GM18517 (cell line): ENCODE data around the gene PHACTR3.

Experiments
- ATAC-seq: cut with Tn5 transposase; IDR thresholded peaks from one replicate; pipeline ENCODE4 v1.9.1; 2021; ENCODE audit warnings: mild to moderate bottlenecking, moderate library complexity; ENCODE audit not compliant: unreplicated experiment

The PHACTR3 gene

DNA sequence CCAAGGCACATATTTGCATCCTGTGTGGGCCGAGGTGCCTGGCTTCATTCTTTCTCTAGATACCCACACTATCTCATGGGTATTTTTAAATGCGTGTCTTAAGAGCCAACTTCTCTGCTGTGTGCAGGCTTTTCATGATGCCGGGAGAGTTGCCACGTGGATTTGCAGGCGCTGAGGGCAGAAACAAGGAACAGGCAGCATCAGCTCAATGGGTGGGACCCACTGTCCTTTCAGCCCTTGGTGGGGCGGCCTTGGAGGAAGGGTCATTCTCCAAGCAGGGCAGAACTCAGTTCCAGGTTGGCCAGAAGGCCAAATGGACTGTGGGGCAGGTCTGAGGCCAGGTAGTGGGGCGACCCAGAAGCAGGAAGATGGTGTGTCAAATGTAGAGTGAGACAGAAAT, 84.7 kb downstream of the PHACTR3 start:
- ATAC-seq, result no peak

DNA sequence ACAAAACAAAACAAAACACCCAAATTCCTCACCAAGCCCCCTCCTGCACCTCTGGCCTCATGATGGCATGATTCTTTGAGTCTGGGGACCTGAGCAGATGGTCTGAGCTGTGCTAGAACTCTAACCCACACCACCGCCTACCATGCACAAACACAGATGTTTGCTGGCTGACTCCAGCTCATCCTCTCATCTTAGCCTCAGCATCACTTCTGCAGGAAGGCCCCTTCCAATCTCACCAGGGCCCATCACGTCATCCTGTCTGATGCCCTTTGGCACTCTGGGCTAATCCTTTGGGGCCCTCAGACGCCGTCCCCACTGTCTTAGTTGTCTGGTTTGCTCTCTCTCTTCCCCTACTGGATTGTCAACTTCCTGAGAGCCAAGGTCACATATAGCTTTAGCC, 85.8 kb downstream of the PHACTR3 start:
- ATAC-seq, result no peak

DNA sequence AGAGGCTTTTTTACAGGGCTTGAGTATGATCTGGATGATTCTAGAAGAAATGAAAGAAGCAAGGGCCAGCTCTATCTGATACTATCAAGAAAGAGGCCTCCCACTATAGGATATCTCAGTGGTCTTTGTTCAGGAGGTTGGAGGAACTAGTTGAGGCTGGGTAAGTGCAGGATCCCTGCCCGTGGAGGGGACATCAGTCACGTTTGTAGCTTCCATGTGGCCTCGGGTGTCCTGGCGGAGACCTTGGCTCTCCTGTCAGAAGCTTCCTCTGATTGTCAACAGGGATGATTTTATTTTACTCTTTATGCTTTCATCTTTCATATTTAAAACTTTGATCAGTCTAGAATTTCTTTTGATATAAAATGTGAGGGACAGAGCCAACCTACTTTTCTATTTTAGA, 86.6 kb downstream of the PHACTR3 start:
- ATAC-seq, result no peak

DNA sequence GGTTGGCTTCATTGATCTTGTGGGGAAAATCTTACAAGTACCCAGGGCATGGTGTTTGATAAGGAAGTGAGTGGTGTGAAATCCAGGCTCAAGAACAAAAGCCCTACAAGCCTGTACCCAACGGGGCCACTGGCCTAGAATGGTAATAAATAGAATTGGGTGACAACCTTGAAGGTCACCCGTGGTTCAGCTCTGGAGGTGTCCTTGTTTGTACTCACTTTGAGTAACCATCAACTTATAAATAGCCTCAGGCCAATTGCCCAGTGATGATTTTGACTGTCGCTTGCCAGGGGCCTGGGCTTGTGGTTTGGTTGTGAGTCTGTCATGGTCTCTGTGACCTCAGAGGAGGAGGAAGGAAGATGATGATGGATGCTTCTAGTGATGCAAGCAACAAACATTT, 87.8 kb downstream of the PHACTR3 start:
- ATAC-seq, result no peak

DNA sequence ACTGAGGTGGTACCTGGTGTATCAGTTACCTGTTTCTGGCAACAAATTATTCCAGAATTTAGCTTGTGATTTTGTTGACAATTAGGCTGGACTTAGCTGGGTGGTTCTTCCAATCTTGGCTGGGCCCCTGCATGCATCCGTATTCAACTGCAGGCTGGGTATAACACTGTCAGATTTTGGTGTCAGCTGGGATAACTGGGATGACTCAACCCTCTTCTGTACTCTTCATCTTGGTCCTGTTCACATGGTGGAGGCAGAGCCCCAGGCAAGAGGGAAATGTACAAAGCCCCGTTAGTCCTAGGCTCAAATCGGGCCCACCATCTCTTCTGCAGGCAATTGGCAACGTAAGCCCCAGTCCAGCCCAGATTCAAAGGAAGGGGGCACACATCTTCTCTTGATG, 89.2 kb downstream of the PHACTR3 start:
- no peak for ATAC-seq

DNA sequence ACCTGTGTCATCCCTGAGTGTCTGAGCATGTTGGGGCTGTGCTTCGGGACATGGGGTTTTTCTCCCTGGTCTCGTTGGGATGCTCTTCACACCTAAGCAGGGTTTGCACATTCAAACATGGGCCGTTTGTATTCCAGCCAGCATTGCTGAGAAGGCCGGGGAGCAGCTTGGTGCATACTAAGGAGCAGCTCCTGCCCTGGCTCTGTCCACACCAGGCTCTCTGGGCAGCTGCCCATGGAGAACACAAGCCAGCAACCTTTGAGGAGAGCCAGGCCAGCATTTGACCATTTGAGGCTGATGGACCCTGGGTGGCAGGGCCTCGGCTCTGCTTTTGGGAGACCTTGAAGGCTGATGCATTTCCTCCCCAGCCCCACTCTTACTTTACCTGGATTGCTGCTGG, 92.1 kb downstream of the PHACTR3 start:
- ATAC-seq, result no peak

DNA sequence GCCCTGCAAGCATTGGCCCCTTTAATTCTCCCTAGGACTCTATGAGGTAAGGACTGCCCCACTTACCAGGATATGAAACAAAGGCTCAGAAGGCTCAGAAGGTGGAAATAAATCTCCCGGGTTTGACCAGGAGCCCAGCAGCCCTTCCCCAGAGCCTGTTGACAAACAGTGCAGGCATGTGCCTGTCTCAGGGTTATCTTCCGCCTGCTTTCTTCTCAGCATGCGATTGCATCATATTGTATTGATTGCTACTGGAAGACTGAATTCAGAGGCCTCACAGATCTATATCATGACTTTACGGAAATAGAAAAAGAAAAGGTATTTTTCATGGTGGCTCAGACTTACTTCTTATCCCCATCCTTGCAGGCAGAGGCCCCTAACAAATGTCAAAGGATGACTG, 92.7 kb downstream of the PHACTR3 start:
- no peak for ATAC-seq

DNA sequence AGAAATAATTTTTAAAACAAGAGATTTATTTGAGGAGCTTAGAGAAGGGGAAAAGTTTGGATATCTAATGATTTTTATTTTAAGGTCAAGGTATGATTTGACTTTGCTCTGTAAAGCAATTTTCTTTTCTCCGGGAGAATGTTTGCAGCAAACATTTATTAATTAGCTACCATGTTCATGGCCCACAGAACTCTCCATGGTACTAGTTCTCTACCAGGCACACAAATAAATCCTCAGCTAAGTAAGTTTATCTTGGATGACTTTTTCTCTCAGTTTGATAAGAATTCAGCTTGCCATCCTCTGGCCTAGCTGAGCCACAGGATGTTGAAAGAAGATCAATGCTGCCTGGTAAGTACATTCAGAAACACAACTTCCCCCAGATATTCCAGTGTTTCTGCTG, 94.3 kb downstream of the PHACTR3 start:
- no peak for ATAC-seq

DNA sequence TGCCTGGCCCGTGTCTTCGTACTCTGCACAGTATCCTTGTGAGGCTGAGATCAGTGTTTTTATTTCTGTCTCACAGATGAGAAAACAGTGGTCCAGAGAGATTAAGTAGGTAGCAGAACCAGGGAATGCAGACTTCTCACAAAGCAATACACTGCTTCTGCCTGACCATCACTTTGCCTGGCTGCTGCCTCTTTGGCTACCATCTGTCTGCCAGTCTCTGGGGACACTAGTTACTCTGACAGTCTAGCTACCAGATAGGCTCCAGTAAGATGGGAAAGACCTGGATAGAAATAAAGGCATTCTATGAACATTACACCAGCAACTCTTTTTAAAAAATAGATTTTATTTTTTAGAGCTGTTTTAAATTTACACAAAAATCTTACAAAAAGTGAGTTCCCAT, 96.9 kb downstream of the PHACTR3 start:
- ATAC-seq, result no peak

DNA sequence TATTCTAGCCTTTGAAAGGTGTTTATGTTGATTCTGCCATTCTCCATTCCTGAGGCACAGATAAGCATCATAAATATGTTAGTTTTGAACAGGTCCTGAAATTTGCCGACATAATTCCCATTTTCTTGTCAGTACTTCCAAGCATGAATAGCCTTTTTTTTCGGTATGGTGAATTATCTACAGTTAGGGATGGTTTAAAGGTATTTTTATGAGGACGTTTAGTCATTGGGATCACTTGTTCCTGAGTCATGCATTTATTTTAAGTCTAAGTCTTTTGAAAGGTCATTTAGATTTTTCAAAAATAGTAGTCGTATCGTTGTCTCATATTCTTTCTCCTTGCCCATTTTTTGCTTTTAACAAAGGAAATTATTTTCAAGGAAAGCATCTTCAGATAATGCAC, 98.7 kb downstream of the PHACTR3 start:
- ATAC-seq, result no peak

DNA sequence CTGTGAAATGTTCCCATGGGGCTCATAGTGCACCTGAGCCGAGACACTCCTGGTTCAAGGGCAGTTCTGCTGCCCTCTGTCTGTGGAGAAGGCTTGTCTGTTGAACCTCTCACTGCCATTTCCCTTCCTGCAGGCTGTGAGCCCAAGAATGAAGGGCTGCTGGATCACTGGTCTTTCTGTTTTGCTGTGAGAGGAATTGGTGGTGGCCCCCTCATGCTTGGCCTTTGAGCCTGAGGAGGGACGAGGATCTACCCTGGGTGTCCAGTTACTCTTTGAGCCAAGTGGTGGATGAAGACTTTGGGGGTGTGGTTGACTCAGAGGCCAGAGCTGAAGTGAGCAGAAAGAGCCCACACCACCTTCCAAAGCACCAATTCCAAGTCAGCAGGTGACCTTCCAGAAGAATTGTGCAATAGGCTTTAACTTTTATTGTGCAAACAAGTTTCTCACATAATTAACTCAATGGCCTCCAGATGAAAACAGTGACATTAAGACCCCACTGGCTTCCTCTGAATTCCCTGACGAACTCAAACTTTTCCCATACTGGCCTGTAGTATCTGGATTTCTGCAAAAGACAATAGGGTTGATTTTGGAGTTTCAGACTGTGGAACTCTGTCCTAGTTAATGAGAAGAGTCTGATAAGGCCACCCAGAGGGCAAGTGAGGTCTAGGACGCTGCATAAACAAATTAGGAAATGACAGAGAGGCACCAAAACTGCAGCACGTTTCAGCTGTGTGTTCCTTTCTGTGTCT, 101.5 kb downstream of the PHACTR3 start:
- ATAC-seq, result no peak

DNA sequence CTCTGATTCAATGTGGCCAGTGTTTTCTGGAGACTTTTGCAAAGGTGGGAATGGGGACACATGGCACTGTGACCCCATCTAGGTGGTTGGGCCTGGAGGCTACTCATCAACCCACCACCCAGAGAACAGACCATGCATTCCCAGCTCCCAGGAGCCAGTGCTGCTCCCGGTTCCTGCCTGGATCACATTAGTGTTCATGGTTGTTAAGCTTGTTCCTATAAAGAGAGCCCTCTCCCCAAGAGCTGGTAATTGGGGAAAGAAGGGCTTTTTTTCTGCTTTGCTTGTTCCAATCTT, 102.0 kb downstream of the PHACTR3 start:
- ATAC-seq, result no peak

DNA sequence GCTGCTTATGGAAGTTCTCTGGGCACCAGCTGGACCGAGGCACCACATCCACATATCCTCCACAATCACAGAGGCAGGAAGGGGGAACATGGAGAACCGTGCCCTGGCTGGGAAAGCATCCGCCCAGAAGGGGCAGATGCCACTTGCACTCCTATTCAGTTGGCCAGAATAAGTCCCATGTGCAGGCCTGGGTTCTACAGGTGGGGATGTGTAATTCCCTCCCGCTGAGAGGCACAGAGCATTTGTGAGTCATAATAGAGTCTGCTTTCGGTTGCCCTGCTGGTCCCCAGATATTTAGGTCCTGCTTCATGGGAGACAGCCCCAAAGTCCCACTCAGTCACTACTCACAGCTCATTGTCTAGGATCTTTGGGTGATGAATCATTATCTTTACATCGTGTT, 104.0 kb downstream of the PHACTR3 start:
- ATAC-seq, result no peak

DNA sequence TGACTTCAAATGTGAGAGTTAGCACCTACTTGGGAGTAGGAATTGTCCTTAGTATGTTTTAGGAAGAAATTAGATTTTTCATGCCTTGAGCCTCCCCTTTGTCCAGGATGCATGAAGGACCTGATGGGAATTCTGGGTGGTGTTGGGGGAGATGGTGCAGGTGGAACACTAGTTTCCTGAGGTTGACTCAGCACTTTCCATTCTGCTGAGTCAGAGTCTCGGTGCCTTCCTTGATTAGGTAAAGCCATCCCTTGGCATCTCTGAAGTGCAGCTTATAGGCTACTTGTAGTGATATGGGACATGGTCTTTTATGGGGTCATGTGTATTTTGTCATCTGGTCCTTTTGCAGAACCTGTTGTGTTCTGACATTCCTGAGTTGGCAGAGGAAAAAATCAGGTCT, 105.3 kb downstream of the PHACTR3 start:
- no peak for ATAC-seq

DNA sequence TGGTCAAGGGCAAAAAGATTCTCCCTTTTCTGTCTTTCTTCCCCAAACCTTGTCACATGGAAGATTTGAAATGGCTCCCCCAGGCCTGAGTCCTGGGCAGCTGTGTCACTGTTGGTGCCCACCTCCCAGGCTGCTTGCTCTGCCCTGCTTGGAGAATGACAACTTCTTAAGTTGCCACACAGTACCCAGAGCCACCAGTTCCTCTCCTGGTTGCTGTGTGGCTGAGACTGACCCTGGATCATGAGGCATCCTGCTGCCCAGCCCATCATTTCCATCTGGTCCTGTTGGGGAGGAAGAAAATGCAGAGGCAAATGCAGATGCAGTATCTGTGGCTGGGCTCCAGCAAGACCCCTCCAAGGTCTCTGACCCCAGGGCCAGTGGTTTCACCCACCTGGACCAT, 113.7 kb downstream of the PHACTR3 start:
- ATAC-seq, result no peak

DNA sequence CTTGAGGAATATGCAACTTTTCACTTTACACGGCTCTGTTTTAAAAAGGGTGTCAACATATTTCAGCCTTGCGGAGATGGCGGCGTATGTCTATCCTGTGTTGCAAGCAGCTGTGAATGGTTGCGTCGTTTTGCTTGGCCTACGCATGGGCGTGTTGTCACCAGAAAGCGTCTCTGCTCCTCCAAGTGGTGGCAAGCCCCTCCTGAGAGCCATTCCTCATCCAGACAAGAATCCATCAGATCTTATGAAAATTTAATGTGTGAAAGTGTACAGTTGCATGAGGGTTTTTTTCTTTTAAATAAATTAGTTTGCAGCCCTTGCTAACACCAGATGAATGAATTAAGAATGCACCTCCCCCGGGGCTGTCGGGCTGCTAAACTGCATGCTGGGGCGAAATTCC, 114.4 kb downstream of the PHACTR3 start:
- no peak for ATAC-seq

DNA sequence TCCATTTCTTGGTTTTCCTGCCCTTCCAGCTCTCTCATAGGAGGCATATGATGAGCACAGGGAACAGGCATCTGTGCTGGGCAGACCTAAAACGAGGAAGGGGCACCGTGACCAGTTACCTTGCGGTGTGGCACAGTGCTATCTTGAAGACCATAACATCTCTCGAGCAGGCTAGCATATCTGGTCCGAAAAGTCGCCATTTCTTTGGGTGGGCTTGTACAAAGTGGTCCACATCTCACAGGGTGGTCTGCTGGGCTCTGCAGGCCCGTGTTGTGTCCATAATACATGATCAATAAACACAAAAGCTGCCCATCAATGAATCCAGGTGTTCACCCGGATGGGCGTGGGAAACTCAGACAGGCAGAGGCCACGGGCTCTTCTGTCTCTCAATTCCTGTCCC, 115.7 kb downstream of the PHACTR3 start:
- no peak for ATAC-seq

DNA sequence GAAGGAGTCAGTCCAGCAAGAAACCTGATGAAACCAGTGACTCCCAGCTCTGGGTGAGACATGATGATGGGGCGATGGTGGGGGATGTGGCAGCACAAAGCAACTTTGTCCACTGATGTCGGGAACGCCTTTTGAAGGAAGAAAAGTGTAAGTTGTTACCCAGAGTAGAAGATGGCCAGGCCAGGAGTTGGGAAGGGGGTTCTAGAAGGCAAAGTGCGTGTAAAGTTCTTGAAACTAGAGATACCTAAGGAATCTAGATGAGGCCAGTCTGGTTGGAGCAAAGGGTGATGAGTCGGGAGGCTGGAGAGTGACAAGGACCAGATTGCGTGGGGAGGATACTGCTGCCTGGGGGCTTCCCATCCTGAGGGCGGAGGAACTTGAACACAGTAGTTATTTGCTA, 117.0 kb downstream of the PHACTR3 start:
- ATAC-seq, result no peak

DNA sequence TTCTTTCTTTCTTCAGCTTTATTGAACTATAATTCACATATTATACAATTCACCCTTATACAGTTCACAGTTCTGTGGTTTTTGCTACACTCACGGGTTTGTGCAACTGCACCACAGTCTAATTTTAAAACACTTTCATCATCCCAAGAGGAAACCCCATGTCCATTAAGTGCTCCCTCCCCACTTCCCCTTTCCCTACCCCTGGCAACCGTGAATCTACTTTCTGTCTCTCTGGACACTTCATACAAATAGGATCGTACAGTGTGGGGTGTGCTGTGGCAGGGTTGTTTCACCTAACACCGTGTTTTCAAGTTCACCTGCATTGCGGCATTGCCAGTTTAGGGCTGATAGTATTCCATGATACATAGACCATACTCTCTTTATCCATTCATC, 118.8 kb downstream of the PHACTR3 start:
- no peak for ATAC-seq

DNA sequence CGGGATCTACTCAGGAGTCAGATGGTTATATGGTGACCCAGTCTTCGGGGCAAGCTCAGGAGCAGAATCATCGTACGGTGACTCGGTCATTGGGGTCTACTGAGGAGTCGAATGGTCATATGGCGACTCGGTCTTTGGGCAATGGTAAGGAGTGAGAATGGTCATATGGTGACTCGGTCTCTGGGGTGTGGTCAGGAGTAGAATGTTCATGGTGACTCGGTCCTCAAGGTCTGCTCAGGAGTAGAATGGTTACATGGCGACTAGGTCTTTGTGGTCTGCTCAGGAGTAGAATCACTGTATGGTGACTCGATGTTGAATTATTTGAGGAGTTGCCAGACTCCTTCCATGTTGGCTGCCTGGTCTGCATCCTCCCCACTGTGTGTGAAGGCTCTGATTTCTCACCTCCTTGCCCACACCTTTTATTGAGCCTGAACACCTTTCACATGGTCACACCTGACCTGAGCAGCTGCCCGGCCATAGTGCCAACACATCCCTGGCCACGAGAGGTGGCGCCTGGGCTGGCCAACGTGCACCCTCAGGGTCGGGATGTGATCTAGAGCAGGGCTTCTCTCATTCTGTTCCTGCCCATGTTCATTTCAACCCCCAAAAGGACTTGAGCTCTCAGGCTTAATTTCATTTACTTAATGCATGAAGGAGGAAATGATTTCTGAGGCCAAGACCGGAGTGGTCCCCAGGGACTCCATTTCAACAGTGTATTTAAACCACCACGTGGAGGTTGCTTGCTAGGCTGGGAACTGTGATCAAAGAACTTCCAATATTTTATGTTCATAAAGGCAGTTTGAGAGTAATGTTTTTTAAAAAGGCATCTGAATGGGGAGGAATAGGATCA, 119.5 kb downstream of the PHACTR3 start:
- no peak for ATAC-seq

DNA sequence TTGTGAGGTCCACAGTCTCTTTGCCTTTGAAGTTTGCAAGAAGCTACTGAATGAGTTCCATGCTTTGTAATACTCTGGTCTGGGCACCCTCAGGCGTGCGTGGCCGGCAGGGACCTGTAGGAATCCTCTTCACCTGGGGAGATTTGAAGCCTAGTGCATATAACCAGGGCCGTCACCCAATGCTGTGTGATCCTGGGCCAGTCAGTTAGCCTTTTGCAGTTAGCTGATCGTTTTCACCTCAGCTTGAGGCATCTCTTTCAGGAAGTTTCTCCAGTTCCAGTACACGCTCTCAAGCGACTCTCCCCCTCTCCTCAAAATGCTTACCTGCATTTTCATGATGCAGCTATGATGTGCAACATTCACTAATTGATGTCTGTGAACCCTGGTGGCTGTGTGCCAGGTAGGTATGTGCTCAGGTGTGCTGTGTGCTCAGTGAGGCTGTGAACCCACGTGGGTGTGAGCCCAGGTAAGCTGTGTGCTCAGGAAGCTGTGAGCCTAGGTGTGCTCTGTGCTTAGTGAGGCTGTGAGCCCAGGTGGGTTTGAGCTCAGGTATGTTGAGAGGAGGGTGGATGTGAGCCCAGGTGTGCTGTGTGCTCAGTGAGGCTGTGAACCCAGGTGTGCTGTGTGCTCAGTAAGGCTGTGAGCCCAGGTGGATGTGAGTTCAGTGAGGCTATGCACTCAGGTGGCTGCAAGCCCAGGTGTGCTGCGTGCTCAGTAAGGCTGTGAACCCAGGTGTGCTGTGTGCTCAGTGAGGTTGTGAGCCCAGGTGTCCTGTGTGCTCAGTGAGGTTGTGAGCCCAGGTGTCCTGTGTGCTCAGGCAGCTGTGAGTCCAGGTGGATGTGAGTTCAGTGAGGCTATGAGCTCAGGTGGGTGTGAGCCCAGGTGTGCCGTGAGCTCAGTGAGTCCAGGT, 120.4 kb downstream of the PHACTR3 start:
- ATAC-seq, result no peak
